Lung (tissue), 12 donors: Measurements from ENCODE around the gene PCDHGA1. TPM values are rescaled to one million over a fixed set of nuclear protein-coding genes. Genes with fewer than 3 reads are reported as not detected.
A peak's percentile ranks its signal among the peaks of the same experiment; 100 is the strongest.
"Not testable (repeated sequence)": the region's sequence is repeated elsewhere in the genome, so short reads cannot be mapped to it uniquely, and the experiment has no call there.

Source experiments
- ATAC-seq: fragments of 200-7000 bp; cut with Tn5 transposase; one replicate; pipeline ENCODE4 v1.9.1; 2020; ENCODE audit warnings: moderate number of reproducible peaks; ENCODE audit not compliant: insufficient read depth, low FRiP score
- DNase-seq, 3 donors: peaks; one replicate each; pipeline ENCODE4 v3.0.0-alpha.2; 2013 to 2017
- H3K27ac ChIP-seq, 2 donors: one replicate each; pipeline ENCODE4 v1.5.1; 2013; ENCODE audit warnings: mild to moderate bottlenecking in 2 of 2, moderate library complexity in 2 of 2, control low read depth in 1 of 2, inconsistent platforms in 1 of 2, low read depth in 1 of 2, low read length in 1 of 2
- H3K27me3 ChIP-seq, 3 donors: one replicate each; pipeline ENCODE4 v1.5.1; 2013; ENCODE audit warnings: low read length in 2 of 3; ENCODE audit not compliant: control insufficient read depth in 3 of 3, insufficient read depth in 3 of 3
- H3K36me3 ChIP-seq, 4 donors: one replicate each; pipeline ENCODE4 v1.5.1; 2013; ENCODE audit warnings: low read length in 4 of 4, mild to moderate bottlenecking in 1 of 4, moderate library complexity in 1 of 4; ENCODE audit not compliant: control insufficient read depth in 4 of 4, insufficient read depth in 4 of 4
- H3K4me1 ChIP-seq, 5 donors: one replicate each; pipeline ENCODE4 v1.5.1; 2013; ENCODE audit warnings: low read length in 5 of 5, mild to moderate bottlenecking in 2 of 5, moderate library complexity in 1 of 5; ENCODE audit not compliant: control insufficient read depth in 5 of 5, insufficient read depth in 5 of 5
- H3K4me3 ChIP-seq: one replicate; pipeline ENCODE4 v1.5.1; 2013; ENCODE audit warnings: mild to moderate bottlenecking, control low read depth, moderate library complexity
- H3K9ac ChIP-seq, 2 donors: one replicate each; pipeline ENCODE4 v1.5.1; 2013; ENCODE audit warnings: low read length in 2 of 2, control low read depth in 1 of 2; ENCODE audit not compliant: insufficient read depth in 1 of 2
- H3K9me3 ChIP-seq, 4 donors: one replicate each; pipeline ENCODE4 v1.5.1; 2013; ENCODE audit warnings: low read length in 3 of 4, mild to moderate bottlenecking in 1 of 4, moderate library complexity in 1 of 4; ENCODE audit not compliant: control insufficient read depth in 4 of 4, insufficient read depth in 3 of 4
- WGBS, 2 donors: extraction: QIAGEN DNeasy Blood & Tissue Kit; methylation state at CpG; one replicate each; pipeline ENCODE4 v1.1.7; 2013; 5-methylcytosine and 5-hydroxymethylcytosine counted together
- polyA plus RNA-seq, 2 donors: library from polyadenylated mRNA; stranded (reverse); fragments of 200-250 nt; gene quantifications; one replicate each; pipeline ENCODE4 v1.2.1, GENCODE V29; 2013
- total RNA-seq, 2 donors: library from RNA; depleted of rRNA in 1 of 2; stranded (reverse); fragments of >200 nt in 1 of 2; gene quantifications; one replicate each; pipeline ENCODE4 v1.2.1, GENCODE V29; 2014 to 2021
- TF ChIP-seq, protein P1 (sequence below): IDR thresholded peaks from 2 replicates; pipeline ENCODE4 v1.5.1; 2012; ENCODE audit warnings: mild to moderate bottlenecking; ENCODE audit errors: control extremely low read depth, extremely low read depth
- donor health status: control.
- donor health status: control.
- donor health status: Bipolar disorder and iron deficiency.
- donor health status: healthy.
- donor health status: DM: yes; HTN: yes; CAD: no.

The PCDHGA1 gene
- total and polyA plus RNA-seq, 4 donors = 0.15 to 0.71 (median 0.36) TPM

- peaks cover 0 to 36% (median 13%) of the 10 kb centered on the region in 4 donors for H3K9me3 ChIP-seq
Observed at GRCh38 chr5:141326088-141326854, 4.0 kb upstream of the PCDHGA1 start.

DNA sequence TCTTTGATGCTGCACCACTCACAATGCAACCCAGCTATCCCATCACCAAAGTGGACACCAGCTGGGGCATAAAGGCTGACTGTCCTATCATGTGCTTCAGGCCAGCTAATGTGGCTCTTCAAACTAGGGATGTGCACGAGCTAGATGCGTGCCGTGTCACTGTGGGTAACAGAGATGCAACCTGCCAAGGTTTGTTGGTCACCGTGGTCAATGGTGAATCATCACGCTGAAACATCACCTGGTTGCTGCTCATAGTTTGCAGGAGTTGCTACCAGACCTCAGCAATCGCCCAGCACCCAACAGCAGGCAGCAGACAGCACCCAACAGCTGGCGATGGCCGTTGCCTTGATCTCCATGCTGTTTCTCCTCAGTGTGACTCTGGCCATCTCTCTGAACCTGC is 2.1 kb upstream of the PCDHGA1 start:
- Histone ChIP-seq H3K9ac (no peak overlapping the region), H3K27me3 (peaks cover 0 to 4% (median 0%) of the 10 kb centered on the region in 3 donors), H3K4me3 (no peak overlapping the region), H3K9me3 (peaks cover 0 to 46% (median 17%) of the 10 kb centered on the region in 4 donors), H3K36me3 (no peaks in the 10 kb centered on the region), H3K4me1 (peaks cover 0 to 2% (median 0%) of the 10 kb centered on the region in 5 donors), H3K27ac (no peak overlapping the region)
- TF ChIP-seq, protein P1, sequence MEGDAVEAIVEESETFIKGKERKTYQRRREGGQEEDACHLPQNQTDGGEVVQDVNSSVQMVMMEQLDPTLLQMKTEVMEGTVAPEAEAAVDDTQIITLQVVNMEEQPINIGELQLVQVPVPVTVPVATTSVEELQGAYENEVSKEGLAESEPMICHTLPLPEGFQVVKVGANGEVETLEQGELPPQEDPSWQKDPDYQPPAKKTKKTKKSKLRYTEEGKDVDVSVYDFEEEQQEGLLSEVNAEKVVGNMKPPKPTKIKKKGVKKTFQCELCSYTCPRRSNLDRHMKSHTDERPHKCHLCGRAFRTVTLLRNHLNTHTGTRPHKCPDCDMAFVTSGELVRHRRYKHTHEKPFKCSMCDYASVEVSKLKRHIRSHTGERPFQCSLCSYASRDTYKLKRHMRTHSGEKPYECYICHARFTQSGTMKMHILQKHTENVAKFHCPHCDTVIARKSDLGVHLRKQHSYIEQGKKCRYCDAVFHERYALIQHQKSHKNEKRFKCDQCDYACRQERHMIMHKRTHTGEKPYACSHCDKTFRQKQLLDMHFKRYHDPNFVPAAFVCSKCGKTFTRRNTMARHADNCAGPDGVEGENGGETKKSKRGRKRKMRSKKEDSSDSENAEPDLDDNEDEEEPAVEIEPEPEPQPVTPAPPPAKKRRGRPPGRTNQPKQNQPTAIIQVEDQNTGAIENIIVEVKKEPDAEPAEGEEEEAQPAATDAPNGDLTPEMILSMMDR = no peak
- ATAC-seq (no peak), DNase-seq (no peak)
- 79 to 83% methylated on average over 8 of the region's 8 CpGs for WGBS, 2 donors

More at GRCh38 chr5:141326088-141326854, 4.0 kb upstream of the PCDHGA1 start:
- H3K36me3 ChIP-seq = no peaks in the 10 kb centered on the region
- peak overlapping the region in 1 of 2 donors; percentile 66 for H3K27ac ChIP-seq
- DNase-seq (peak; percentile 61 to 76 (median 67)), ATAC-seq (peak; percentile 58)
- peaks cover 0 to 2% (median 0%) of the 10 kb centered on the region in 5 donors for H3K4me1 ChIP-seq
- H3K27me3 ChIP-seq = peaks cover 0 to 4% (median 0%) of the 10 kb centered on the region in 3 donors
- H3K4me3 ChIP-seq = peak overlapping the region; percentile 10
- TF ChIP-seq, protein P1 = peak; percentile 3
- 12 to 13% methylated on average over 27 of the region's 27 CpGs for WGBS, 2 donors
- H3K9ac ChIP-seq = peak overlapping the region; percentile 37 to 64

GRCh38 chr5:141332571-141332970 is 2.3 kb downstream of the PCDHGA1 start:
- not testable (repeated sequence) for H3K27me3 ChIP-seq, ATAC-seq, DNase-seq, H3K4me1 ChIP-seq, H3K27ac ChIP-seq, H3K4me3 ChIP-seq, H3K36me3 ChIP-seq, H3K9ac ChIP-seq
- WGBS, 2 donors = 32 to 45% methylated on average over 39 of the region's 39 CpGs
- peaks cover 2 to 35% (median 16%) of the 10 kb centered on the region in 4 donors for H3K9me3 ChIP-seq

DNA sequence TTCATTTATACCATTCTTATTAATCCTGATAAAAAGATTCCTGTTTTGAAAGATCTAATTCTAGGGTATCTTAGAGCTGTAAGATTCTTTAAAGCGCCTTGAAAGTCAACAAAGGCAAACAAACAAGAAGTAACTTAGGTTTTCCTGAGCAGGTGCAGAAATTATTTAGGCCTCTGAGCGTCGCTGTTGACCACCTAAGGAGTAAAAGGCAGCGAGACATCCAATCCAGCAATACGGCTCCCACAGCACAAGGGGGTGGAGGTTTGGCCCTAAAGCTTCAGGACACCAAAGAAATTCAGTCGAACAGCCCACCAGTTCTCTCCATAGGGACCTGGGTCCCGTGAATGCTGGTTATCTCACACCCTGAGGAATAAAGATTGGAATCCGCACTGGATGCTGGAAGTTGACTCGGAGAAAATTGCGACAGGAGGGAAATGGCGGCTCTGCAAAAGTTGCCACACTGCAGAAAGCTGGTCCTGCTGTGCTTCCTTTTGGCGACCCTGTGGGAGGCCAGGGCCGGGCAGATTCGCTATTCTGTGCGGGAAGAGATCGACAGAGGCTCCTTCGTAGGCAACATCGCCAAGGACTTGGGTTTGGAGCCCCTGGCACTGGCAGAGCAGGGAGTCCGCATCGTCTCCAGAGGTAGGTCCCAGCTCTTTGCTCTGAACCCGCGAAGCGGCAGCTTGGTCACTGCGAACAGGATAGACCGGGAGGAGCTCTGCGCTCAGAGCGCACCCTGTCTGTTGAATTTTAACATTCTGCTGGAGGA is 8.4 kb downstream of the PCDHGA1 start, which contains the start of gene PCDHGA2:
Gene PCDHGA2 (plus strand): TSS at position 223 of the 769 bp plus-strand sequence.
- TF ChIP-seq, protein P1 = no peak

GRCh38 chr5:141340781-141341354 is 10.6 kb downstream of the PCDHGA1 start:
- H3K9ac ChIP-seq, H3K27ac ChIP-seq, DNase-seq, ATAC-seq, H3K36me3 ChIP-seq, H3K4me3 ChIP-seq, H3K27me3 ChIP-seq, H3K4me1 ChIP-seq: not testable (repeated sequence)
- 51 to 63% methylated on average over 36 to 45 of the region's 45 CpGs for WGBS, 2 donors
- peaks cover 7 to 48% (median 27%) of the 10 kb centered on the region in 4 donors for H3K9me3 ChIP-seq

More for the DNA sequence above, 8.4 kb downstream of the PCDHGA1 start, which contains the start of gene PCDHGA2:
- H3K9me3 ChIP-seq = peaks cover 5 to 33% (median 20%) of the 10 kb centered on the region in 4 donors
- no peak within 1 kb of the TSS for H3K4me3 ChIP-seq
- ATAC-seq (no peak), DNase-seq (peak; percentile 54 to 72 (median 71))
- H3K9ac ChIP-seq = no peak within 1 kb of the TSS
- H3K4me1 ChIP-seq = no peaks in the 10 kb centered on the region
- WGBS, 2 donors = 8 to 11% methylated on average over 27 of the region's 27 CpGs
- H3K27me3 ChIP-seq = no peaks in the 10 kb centered on the region
- H3K36me3 ChIP-seq = no peaks in the 10 kb centered on the region
- peak within 1 kb of the TSS in 1 of 2 donors; percentile 87 for H3K27ac ChIP-seq
